GM18907 (cell line): ENCODE measurements around the gene ACKR2.
A peak's percentile ranks its signal among the peaks of the same experiment; 100 is the strongest.

Experiments used
- ATAC-seq: cut with Tn5 transposase; IDR thresholded peaks from one replicate; pipeline ENCODE4 v1.9.1; 2021; ENCODE audit warnings: mild to moderate bottlenecking, moderate library complexity; ENCODE audit not compliant: unreplicated experiment

ACKR2 gene

GRCh38 chr3:42829083-42829627, 19.9 kb downstream of the ACKR2 start:
- ATAC-seq: no peak

- no peak for ATAC-seq
Measured at GRCh38 chr3:42829628-42830436, 20.6 kb downstream of the ACKR2 start.

GRCh38 chr3:42830437-42831320, 21.4 kb downstream of the ACKR2 start:
- no peak for ATAC-seq

- ATAC-seq: peak; percentile 68
Measured at GRCh38 chr3:42831321-42831713, 22.1 kb downstream of the ACKR2 start.

GRCh38 chr3:42836150-42837123, 27.2 kb downstream of the ACKR2 start:
- ATAC-seq: no peak

- no peak for ATAC-seq
Measured at GRCh38 chr3:42838571-42838970, 29.3 kb downstream of the ACKR2 start.

- ATAC-seq: peak; percentile 89
Measured at GRCh38 chr3:42839616-42840015, 30.4 kb downstream of the ACKR2 start.

- no peak for ATAC-seq
Measured at GRCh38 chr3:42841332-42841731, 32.1 kb downstream of the ACKR2 start.

GRCh38 chr3:42843713-42844411, 34.6 kb downstream of the ACKR2 start:
- no peak for ATAC-seq

- ATAC-seq: no peak
Measured at GRCh38 chr3:42844412-42844713, 35.1 kb downstream of the ACKR2 start.

GRCh38 chr3:42844815-42845214, 35.6 kb downstream of the ACKR2 start:
- ATAC-seq: no peak

GRCh38 chr3:42846685-42847522, 37.7 kb downstream of the ACKR2 start:
- peak; percentile 49 for ATAC-seq

- ATAC-seq: no peak
Measured at GRCh38 chr3:42847731-42848130, 38.5 kb downstream of the ACKR2 start.

- ATAC-seq: no peak
Measured at GRCh38 chr3:42849017-42849416, 39.8 kb downstream of the ACKR2 start.

GRCh38 chr3:42850263-42850662, 41.0 kb downstream of the ACKR2 start:
- no peak for ATAC-seq

- no peak for ATAC-seq
Measured at GRCh38 chr3:42851228-42851834, 42.1 kb downstream of the ACKR2 start.

GRCh38 chr3:42852441-42852840, 43.2 kb downstream of the ACKR2 start:
- no peak for ATAC-seq

- no peak for ATAC-seq
Measured at GRCh38 chr3:42853056-42853455, 43.8 kb downstream of the ACKR2 start.
